Aorta (tissue), 5 donors: ENCODE measurements around the gene GRK2. TPM values are rescaled to one million over a fixed set of nuclear protein-coding genes. Genes with fewer than 3 reads are reported as not detected.

Experiments
- ATAC-seq: fragments of 200-7000 bp; cut with Tn5 transposase; one replicate; pipeline ENCODE4 v1.9.1; 2022; ENCODE audit warnings: moderate library complexity; ENCODE audit not compliant: low FRiP score
- DNase-seq, 2 donors: peaks; one replicate each; pipeline ENCODE4 v3.0.0-alpha.2; 2020
- H3K27ac ChIP-seq, 2 donors: one replicate each; pipeline ENCODE4 v1.5.1; 2013; ENCODE audit warnings: low read length in 2 of 2, mild to moderate bottlenecking in 2 of 2, moderate library complexity in 2 of 2, control low read depth in 1 of 2, inconsistent platforms in 1 of 2, low read depth in 1 of 2
- H3K27me3 ChIP-seq, 2 donors: one replicate each; pipeline ENCODE4 v1.6.1; 2013; ENCODE audit warnings: control low read depth in 1 of 2, low read length in 1 of 2, mild to moderate bottlenecking in 1 of 2, moderate library complexity in 1 of 2; ENCODE audit not compliant: insufficient read depth in 2 of 2, control insufficient read depth in 1 of 2
- H3K36me3 ChIP-seq, 2 donors: one replicate each; pipeline ENCODE4 v1.6.1; 2013; ENCODE audit warnings: control low read depth in 1 of 2, low read length in 1 of 2, mild to moderate bottlenecking in 1 of 2; ENCODE audit not compliant: insufficient read depth in 2 of 2, control insufficient read depth in 1 of 2
- H3K4me1 ChIP-seq, 2 donors: one replicate each; pipeline ENCODE4 v1.6.1; 2013; ENCODE audit warnings: low read length in 2 of 2, control low read depth in 1 of 2, mild to moderate bottlenecking in 1 of 2, moderate library complexity in 1 of 2; ENCODE audit not compliant: insufficient read depth in 2 of 2, control insufficient read depth in 1 of 2
- H3K4me3 ChIP-seq, 2 donors: one replicate each; pipeline ENCODE4 v1.5.1; 2013; ENCODE audit warnings: low read length in 2 of 2, control low read depth in 1 of 2, mild to moderate bottlenecking in 1 of 2
- H3K9me3 ChIP-seq: one replicate; pipeline ENCODE4 v1.6.1; 2013; ENCODE audit warnings: mild to moderate bottlenecking, low read length; ENCODE audit not compliant: control insufficient read depth
- WGBS, 2 donors: extraction: QIAGEN DNeasy Blood & Tissue Kit; methylation state at CpG; one replicate each; pipeline ENCODE4 v1.1.7; 2013; 5-methylcytosine and 5-hydroxymethylcytosine counted together
- intact Hi-C, 2 donors: fragments of 100-400 bp; cut with DNase I; formaldehyde crosslinking; loops; one replicate each; pipeline versions ENCODE4 v1.14.2 to v1.15.0; 2022
- polyA plus RNA-seq, 2 donors: library from polyadenylated mRNA; stranded (reverse); fragments of 200-250 nt; gene quantifications; one replicate each; pipeline ENCODE4 v1.2.3, GENCODE V29; 2013
- total RNA-seq, 2 donors: library from RNA; stranded (reverse); fragmentation: NEBNext Ultra II Directional; extraction: Animal tissue kit (Norgen Biotek cat#: 25700); gene quantifications; one replicate each; pipeline ENCODE4 v1.2.1, GENCODE V29; 2021
- donor health status: healthy with polysubstance abuse.
- donor health status: Bipolar disorder and iron deficiency.
- donor health status: DM: no; HTN: no; CAD: no.
- donor health status: DM: no; HTN: no; CAD: no.
- donor health status: DM: yes; HTN: yes; CAD: no.

GRK2 gene
- total and polyA plus RNA-seq, 4 donors: 29.3 to 77.6 (median 53.7) TPM

- Histone ChIP-seq H3K27me3 (no peaks in the 10 kb centered on the region), H3K27ac (no peak overlapping the region), H3K4me3 (no peak overlapping the region), H3K4me1 (no peaks in the 10 kb centered on the region), H3K9me3 (no peaks in the 10 kb centered on the region), H3K36me3 (no peaks in the 10 kb centered on the region)
- intact Hi-C loops: no loop called here
- 88 to 92% methylated on average over 3 of the region's 3 CpGs for WGBS, 2 donors
- DNase-seq: no peak
- no peak for ATAC-seq
These were observed 53.7 kb downstream of the GRK2 start for GRCh38 chr11:67320011-67320410.

GRCh38 chr11:67320691-67321090 is 54.4 kb downstream of the GRK2 start:
- WGBS, 2 donors: 91 to 94% methylated on average over 2 of the region's 2 CpGs
- no peak for ATAC-seq
- no peaks in the 10 kb centered on the region for H3K9me3 ChIP-seq
- H3K27me3 ChIP-seq: no peaks in the 10 kb centered on the region
- intact Hi-C loops: no loop called here
- no peaks in the 10 kb centered on the region for H3K36me3 ChIP-seq
- no peaks in the 10 kb centered on the region for H3K4me1 ChIP-seq
- H3K4me3 ChIP-seq: no peak overlapping the region
- DNase-seq: peak in 1 of 2 donors; percentile 51
- no peak overlapping the region for H3K27ac ChIP-seq

- ATAC-seq (no peak), DNase-seq (no peak)
- Histone ChIP-seq H3K4me1 (no peaks in the 10 kb centered on the region), H3K4me3 (no peak overlapping the region), H3K9me3 (no peaks in the 10 kb centered on the region), H3K36me3 (no peaks in the 10 kb centered on the region), H3K27me3 (no peaks in the 10 kb centered on the region), H3K27ac (no peak overlapping the region)
- WGBS, 2 donors: 90 to 92% methylated on average over 6 of the region's 6 CpGs
- intact Hi-C loops: no loop called here
These were observed 55.1 kb downstream of the GRK2 start for GRCh38 chr11:67321313-67321871.

- 92 to 94% methylated on average over 3 of the region's 3 CpGs for WGBS, 2 donors
- intact Hi-C loops: no loop called here
These were observed 55.8 kb downstream of the GRK2 start for GRCh38 chr11:67322049-67322448.

GRCh38 chr11:67323526-67323925 is 57.3 kb downstream of the GRK2 start:
- DNase-seq: no peak
- ATAC-seq: no peak
- Histone ChIP-seq H3K4me1 (no peaks in the 10 kb centered on the region), H3K27ac (no peak overlapping the region), H3K9me3 (no peaks in the 10 kb centered on the region), H3K27me3 (no peaks in the 10 kb centered on the region), H3K36me3 (no peaks in the 10 kb centered on the region), H3K4me3 (no peak overlapping the region)
- 90 to 91% methylated on average over 7 of the region's 7 CpGs for WGBS, 2 donors
- intact Hi-C loops: no loop called here

More at GRCh38 chr11:67322049-67322448, 55.8 kb downstream of the GRK2 start:
- ATAC-seq (no peak), DNase-seq (peak in 1 of 2 donors; percentile 50)
- H3K4me1 ChIP-seq: no peaks in the 10 kb centered on the region
- H3K27ac ChIP-seq: no peak overlapping the region
- no peak overlapping the region for H3K4me3 ChIP-seq
- H3K27me3 ChIP-seq: no peaks in the 10 kb centered on the region
- H3K36me3 ChIP-seq: no peaks in the 10 kb centered on the region
- H3K9me3 ChIP-seq: no peaks in the 10 kb centered on the region

- Histone ChIP-seq H3K27me3 (no peaks in the 10 kb centered on the region), H3K4me3 (no peak overlapping the region), H3K27ac (no peak overlapping the region), H3K9me3 (no peaks in the 10 kb centered on the region), H3K36me3 (no peaks in the 10 kb centered on the region), H3K4me1 (no peaks in the 10 kb centered on the region)
- DNase-seq (no peak), ATAC-seq (no peak)
- WGBS, 2 donors: 86 to 89% methylated on average over 6 of the region's 6 CpGs
- intact Hi-C loops: no loop called here
These were observed 65.9 kb downstream of the GRK2 start for GRCh38 chr11:67332081-67332691.

Other genes with a start within 250 kb of the GRK2 start
- 1 to 10 TPM; 4.7 to 5.5 TPM for gene SYT12, start 243.3 kb upstream of the GRK2 start, total RNA-seq
- gene SYT12, start 243.3 kb upstream of the GRK2 start, polyA plus RNA-seq: 1 to 10 TPM; 1.4 to 3.8 TPM
- gene RHOD, start 209.6 kb upstream of the GRK2 start, total RNA-seq: 10 to 100 TPM; 19.4 to 20.1 TPM
- gene RHOD, start 209.6 kb upstream of the GRK2 start, polyA plus RNA-seq: 10 to 100 TPM; 28.4 to 33.6 TPM
- gene KDM2A, start 147.2 kb upstream of the GRK2 start, total RNA-seq: 100 to 1,000 TPM in 1 of 2 donors, 10 to 100 TPM in 1; 64.0 to 106 TPM
- 10 to 100 TPM; 11.5 to 26.5 TPM for gene KDM2A, start 147.2 kb upstream of the GRK2 start, polyA plus RNA-seq
- 10 to 100 TPM; 43.2 to 96.1 TPM for gene ANKRD13D, start 22.8 kb downstream of the GRK2 start, total RNA-seq
- 100 to 1,000 TPM in 1 of 2 donors, 10 to 100 TPM in 1; 16.8 to 100 TPM for gene ANKRD13D, start 22.8 kb downstream of the GRK2 start, polyA plus RNA-seq
- 10 to 100 TPM; 27.3 to 37.0 TPM for gene SSH3, start 37.1 kb downstream of the GRK2 start, total RNA-seq
- 10 to 100 TPM; 13.3 to 24.1 TPM for gene SSH3, start 37.1 kb downstream of the GRK2 start, polyA plus RNA-seq
- 10 to 100 TPM; 82.7 to 85.1 TPM for gene POLD4, start 87.1 kb downstream of the GRK2 start, total RNA-seq
- gene POLD4, start 87.1 kb downstream of the GRK2 start, polyA plus RNA-seq: 100 to 1,000 TPM; 175 to 338 TPM
- gene CLCF1, start 107.1 kb downstream of the GRK2 start, total RNA-seq: 10 to 100 TPM in 1 of 2 donors, 1 to 10 TPM in 1; 7.7 to 12.0 TPM
- 10 to 100 TPM in 1 of 2 donors, 1 to 10 TPM in 1; 2.6 to 19.5 TPM for gene CLCF1, start 107.1 kb downstream of the GRK2 start, polyA plus RNA-seq
- gene RAD9A, start 125.5 kb downstream of the GRK2 start, total RNA-seq: 10 to 100 TPM; 14.6 to 25.1 TPM
- 10 to 100 TPM in 1 of 2 donors, 1 to 10 TPM in 1; 8.8 to 56.2 TPM for gene RAD9A, start 125.5 kb downstream of the GRK2 start, polyA plus RNA-seq
- 10 to 100 TPM; 61.7 to 64.8 TPM for gene PPP1CA, start 135.4 kb downstream of the GRK2 start, total RNA-seq
- 10 to 100 TPM; 79.6 to 92.0 TPM for gene PPP1CA, start 135.4 kb downstream of the GRK2 start, polyA plus RNA-seq
- 1 to 10 TPM; 4.2 to 9.5 TPM for gene TBC1D10C, start 137.6 kb downstream of the GRK2 start, total RNA-seq
- gene TBC1D10C, start 137.6 kb downstream of the GRK2 start, polyA plus RNA-seq: 1 to 10 TPM; 1.9 to 2.3 TPM
- 1 to 10 TPM; 7.0 to 9.3 TPM for gene CARNS1, start 149.2 kb downstream of the GRK2 start, total RNA-seq
- 1 to 10 TPM in 1 of 2 donors, under 1 TPM in 1; 0.38 to 8.1 TPM for gene CARNS1, start 149.2 kb downstream of the GRK2 start, polyA plus RNA-seq
- gene RPS6KB2, start 162.0 kb downstream of the GRK2 start, total RNA-seq: 10 to 100 TPM; 30.8 to 37.7 TPM
- gene RPS6KB2, start 162.0 kb downstream of the GRK2 start, polyA plus RNA-seq: 10 to 100 TPM; 38.2 to 84.8 TPM
- 1 to 10 TPM; 2.9 to 4.8 TPM for gene PTPRCAP, start 171.2 kb downstream of the GRK2 start, total RNA-seq
- 10 to 100 TPM in 1 of 2 donors, 1 to 10 TPM in 1; 2.0 to 13.8 TPM for gene PTPRCAP, start 171.2 kb downstream of the GRK2 start, polyA plus RNA-seq
- 10 to 100 TPM; 77.6 to 79.6 TPM for gene CORO1B, start 177.0 kb downstream of the GRK2 start, total RNA-seq
- gene CORO1B, start 177.0 kb downstream of the GRK2 start, polyA plus RNA-seq: 10 to 100 TPM; 45.7 to 96.7 TPM
- not detected for gene GPR152, start 186.3 kb downstream of the GRK2 start, total RNA-seq
- gene GPR152, start 186.3 kb downstream of the GRK2 start, polyA plus RNA-seq: not detected
- gene CABP4, start 188.9 kb downstream of the GRK2 start, total RNA-seq: 1 to 10 TPM; 2.4 TPM
- 1 to 10 TPM in 1 of 2 donors, under 1 TPM in 1; 0.33 to 3.9 TPM for gene CABP4, start 188.9 kb downstream of the GRK2 start, polyA plus RNA-seq
- gene TMEM134, start 202.8 kb downstream of the GRK2 start, total RNA-seq: 10 to 100 TPM; 34.1 to 37.6 TPM
- gene TMEM134, start 202.8 kb downstream of the GRK2 start, polyA plus RNA-seq: 10 to 100 TPM; 20.0 to 63.2 TPM
- gene AIP, start 216.6 kb downstream of the GRK2 start, total RNA-seq: 10 to 100 TPM; 61.2 to 63.1 TPM
- 100 to 1,000 TPM; 105 to 141 TPM for gene AIP, start 216.6 kb downstream of the GRK2 start, polyA plus RNA-seq
- 10 to 100 TPM; 40.5 to 48.8 TPM for gene PITPNM1, start 238.9 kb downstream of the GRK2 start, total RNA-seq
- gene PITPNM1, start 238.9 kb downstream of the GRK2 start, polyA plus RNA-seq: 10 to 100 TPM; 11.8 to 22.5 TPM
- 10 to 100 TPM; 40.8 to 65.6 TPM for gene CDK2AP2, start 241.7 kb downstream of the GRK2 start, total RNA-seq
- gene CDK2AP2, start 241.7 kb downstream of the GRK2 start, polyA plus RNA-seq: 100 to 1,000 TPM in 1 of 2 donors, 10 to 100 TPM in 1; 87.3 to 105 TPM